Measurements from ENCODE around the gene C18orf32.
A peak's percentile ranks its signal among the peaks of the same experiment; 100 is the strongest.
"Not testable (repeated sequence)": the region's sequence is repeated elsewhere in the genome, so short reads cannot be mapped to it uniquely, and the experiment has no call there.

The C18orf32 gene

DNA sequence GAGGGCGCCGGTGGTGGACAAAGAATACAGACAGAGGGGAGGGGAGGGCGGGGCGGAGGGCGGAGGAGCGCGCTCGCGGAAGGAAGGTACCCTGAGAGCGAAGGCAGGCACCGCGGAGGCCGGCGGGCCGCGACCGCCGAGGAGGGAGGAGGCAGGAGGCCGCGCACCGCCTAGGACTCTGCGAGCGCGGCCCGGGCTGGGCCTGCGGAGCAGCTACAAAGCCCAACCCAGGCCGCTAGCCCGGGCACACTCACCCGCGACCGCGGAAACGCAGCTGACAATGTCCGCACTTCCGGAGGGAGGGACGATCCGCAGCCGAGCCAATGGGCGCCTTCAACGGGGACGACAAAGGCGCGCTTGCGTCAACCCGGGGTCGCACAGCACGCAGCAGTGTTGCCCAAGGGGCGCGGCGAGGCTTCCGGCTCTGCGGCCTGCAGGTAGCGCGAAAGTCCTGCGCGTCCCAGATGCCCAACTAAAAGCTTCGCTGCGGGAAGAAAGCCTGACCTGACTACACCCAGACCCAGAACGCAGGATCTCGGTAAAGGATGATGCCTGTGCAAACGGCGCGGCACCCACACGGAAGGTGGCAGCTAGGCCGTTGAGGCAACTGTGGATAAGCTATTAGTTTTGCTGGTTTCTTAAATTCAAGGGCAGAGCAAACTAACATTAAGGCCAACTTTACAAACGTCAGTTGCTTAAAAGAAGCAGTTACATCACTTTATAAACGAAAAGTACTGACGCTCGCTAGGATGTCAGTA, at the start of gene C18orf32:
TSS of gene C18orf32 (minus strand) at position 282 of the 758 bp plus-strand sequence. CDS start 3,486 bp downstream, outside the sequence.
- DNase-seq (ENCODE audit: low read depth in 4 of 4, low spot score in 1 of 4): peak; percentile 89 to 96 (median 91)

DNA sequence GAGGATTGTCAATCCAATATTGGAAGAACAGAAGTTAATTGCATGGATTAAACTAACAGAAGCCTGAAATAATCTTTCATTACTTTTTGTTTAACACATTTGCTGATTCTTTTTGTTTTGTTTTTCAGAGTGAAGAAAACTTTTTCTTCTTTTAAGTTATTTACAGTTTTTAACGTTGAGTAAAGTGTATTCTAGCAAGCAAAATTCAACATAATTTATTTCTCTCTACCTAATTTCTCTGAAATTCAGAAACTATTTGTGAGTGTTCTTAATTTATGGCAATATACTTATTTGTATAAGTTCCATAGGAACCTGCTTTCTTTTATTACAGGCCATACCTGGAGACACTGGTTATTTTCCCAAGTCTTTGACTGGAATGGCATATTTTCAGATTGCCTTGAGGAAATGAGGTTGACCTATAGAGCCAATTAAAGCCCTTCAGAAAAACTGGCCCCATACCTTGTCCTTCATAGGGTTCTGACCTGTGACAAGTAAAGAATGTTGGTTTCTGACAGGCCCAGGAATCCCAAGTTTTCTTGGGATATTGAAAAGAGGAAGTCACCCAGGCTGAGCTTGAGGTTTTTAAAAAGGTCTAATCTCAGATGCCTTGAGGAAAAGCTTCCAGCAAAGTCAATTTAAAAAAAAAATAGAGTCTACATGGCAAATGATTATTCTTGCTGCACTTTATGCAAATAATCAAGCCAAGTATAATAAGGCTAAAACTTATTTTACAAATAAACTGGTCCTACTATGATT, 48.0 kb upstream of the C18orf32 start:
- DNase-seq (ENCODE audit: low read depth in 4 of 4, low spot score in 1 of 4): no peak

DNA sequence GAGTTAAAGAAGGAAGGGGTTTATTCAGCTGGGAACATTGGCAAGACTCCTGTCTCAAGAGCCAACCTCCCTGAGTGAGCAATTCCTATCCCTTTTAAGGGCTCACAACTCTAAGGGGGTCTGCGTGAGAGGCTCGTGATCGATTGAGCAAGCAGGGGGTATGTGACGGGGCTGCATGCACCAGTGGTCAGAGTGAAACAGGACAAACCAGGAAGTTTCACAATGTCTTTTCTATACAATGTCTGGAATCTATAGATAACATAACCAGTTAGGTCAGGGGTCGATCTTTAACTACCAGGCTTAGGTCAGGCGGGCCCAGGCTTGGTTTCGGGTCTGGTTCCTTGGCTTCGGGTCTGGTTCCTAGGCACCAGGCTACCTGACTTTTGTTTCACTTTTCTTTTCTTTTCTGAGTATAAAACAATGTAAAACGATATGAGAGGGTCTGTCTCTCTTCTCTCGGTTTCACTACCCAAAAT, 44.7 kb upstream of the C18orf32 start:
- no peak for DNase-seq (ENCODE audit: low read depth in 4 of 4, low spot score in 1 of 4)

DNA sequence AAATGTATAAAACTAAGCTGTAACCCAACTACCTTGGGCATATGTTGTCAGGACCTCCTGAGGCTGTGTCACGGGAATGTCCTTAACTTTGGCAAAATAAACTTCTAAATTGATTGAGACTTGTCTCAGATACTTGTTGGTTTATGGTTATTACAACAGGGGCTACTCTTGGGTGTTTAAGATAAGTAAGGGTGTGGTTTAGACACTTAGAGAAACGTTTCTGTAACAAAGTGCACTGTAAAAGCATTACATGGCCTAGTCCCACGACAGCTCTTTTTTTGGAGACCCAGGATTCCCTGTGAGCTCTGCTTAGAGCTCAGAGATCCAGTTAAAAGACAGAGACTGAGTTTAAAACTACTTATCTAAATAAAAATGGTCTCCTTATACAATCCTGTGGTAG, 42.6 kb upstream of the C18orf32 start:
- no peak for DNase-seq (ENCODE audit: low read depth in 4 of 4, low spot score in 1 of 4)

DNA sequence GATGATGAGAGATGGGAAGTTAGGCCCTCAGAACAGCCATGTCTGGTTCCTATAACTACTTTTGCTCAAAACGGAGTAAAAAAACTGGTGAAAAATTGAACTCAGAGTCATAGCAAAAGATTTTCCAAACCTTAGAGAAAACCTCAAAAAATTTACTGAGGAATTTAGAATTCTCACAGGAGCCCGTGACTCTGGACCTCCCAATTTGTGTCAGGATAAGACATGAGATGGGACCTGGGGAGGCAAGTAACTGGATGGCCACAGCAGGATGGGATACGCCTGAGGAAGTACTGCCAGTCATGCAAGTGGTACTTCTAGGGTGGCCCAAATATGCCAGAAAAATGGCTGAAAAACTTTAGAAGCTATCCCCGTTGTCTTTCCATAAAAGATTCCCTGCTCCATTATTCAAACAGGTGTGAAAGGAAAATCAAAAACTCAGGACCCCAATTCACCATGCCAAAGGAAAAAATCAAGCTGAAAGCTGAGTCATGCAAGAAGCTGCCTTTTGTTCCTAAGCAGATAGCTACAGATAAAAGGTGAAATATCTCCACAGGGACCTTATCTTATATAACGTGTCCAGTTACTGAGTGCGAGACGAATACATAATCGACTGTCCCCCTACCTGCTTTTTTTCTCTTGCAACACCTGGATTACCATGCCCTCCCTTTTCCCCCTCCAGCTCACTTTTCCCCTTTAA, 40.7 kb upstream of the C18orf32 start:
- DNase-seq (ENCODE audit: low read depth in 4 of 4, low spot score in 1 of 4): no peak

DNA sequence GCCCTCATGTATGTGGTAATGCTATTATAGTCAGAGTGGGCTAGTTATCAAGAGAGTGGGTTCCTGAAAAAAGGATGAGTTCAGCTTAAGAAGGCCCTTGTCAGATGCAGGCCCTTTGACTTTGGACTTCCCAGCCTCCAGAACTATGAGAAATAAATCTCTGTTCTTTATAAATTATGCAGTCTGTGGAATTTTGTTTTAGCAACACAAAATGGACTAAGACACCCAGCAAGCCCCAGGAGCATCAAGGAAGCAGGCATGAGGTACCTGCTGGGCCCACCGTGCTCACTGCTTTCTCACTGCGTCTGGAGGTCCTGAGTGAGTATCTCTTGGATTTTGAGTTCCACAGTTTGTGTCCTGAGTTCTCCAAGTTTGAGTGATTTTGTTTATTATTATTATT, 38.9 kb upstream of the C18orf32 start:
- no peak for DNase-seq (ENCODE audit: low read depth in 4 of 4, low spot score in 1 of 4)

DNA sequence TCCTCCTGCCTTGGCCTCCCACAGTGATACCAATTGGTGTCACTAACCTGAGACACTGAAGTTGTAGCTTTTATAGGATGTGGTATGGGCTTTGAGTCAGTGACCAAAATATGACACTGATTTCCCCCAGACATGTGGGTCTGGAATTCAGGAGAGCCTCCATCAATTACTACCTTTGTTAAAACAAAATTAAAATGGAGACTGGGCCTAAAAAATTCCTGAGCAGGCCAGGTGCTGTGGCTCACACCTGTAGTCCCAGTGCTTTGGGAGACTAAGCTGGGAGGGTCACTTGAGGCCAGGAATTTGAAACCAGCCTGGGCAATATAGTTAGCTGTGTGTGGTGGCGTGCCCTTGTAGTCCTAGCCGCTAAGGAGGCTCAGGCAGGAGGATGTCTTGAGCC, 37.9 kb upstream of the C18orf32 start:
- DNase-seq (ENCODE audit: low read depth in 4 of 4, low spot score in 1 of 4): no peak

DNA sequence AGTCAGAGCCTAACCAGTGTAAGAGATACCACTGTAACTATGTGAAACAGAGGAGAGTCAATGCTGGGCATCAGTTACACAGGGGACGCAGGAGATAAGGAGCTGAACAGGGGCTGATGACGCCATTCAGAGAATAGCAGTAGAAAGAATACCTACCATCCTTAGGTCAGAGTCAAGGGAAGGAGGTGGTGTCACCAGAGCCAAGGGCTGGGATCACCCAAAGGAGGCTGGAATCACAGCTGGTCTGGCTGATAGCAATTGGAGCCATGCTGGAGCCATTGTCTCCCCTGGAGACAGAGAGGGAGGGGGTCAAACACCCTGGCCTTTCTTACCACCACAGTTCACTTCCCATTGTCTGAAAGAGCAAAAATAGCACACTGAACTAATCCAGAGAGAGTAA, 37.3 kb upstream of the C18orf32 start:
- DNase-seq (ENCODE audit: low read depth in 4 of 4, low spot score in 1 of 4): no peak

DNA sequence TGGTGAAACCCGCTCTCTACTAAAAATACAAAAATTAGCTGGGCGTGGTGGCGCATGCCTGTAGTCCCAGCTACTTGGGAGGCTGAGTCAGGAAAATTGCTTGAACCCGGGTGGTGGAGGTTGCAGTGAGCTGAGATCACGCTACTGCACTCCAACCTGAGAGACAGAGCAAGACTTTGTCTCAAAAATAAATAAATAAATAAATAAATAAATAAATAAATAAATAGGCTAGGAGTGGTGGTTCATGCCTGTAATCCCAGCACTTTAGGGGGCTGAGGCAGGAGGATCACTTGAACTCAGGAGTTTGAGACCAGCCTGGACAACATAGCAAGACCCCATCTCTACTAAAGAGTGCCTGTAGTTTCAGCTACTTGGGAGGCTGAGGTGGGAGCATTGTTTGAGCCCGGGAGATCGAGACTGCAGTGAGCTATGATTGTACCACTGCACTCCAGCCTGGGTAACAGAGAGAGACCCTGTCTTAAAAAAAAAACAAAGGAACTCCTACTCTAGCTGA, 36.6 kb upstream of the C18orf32 start:
- DNase-seq (ENCODE audit: low read depth in 4 of 4, low spot score in 1 of 4): not testable (repeated sequence)

DNA sequence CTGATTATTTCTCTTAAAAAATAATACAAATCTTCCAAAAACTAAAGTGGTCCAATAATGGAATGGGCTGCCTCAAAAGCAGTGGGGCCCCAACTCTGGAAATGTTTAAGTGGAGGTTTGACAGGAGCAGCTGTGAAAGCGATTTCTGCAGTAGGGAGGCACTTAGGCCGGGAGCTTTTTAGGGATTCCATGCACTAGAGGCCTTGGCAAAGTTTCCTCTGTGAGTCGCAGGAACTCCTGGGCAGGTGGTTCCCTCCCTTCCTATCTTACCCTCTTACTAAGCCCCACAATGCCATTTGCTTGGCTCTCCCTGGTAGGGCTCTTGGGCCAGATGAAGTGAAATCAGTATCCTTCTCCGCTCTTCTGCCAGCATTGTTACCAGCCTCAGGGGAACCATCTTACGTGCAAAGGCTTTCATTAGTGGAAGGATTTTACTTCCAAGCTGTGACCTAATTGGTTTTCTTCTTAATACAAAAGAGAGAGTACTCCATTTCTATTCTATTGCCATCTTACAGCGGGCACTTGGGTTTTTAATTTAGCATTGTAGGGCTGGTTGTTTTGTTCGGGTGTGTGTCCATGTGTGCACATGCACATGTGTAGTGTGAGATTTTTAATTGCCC, 34.3 kb upstream of the C18orf32 start:
- DNase-seq (ENCODE audit: low read depth in 4 of 4, low spot score in 1 of 4): no peak

DNA sequence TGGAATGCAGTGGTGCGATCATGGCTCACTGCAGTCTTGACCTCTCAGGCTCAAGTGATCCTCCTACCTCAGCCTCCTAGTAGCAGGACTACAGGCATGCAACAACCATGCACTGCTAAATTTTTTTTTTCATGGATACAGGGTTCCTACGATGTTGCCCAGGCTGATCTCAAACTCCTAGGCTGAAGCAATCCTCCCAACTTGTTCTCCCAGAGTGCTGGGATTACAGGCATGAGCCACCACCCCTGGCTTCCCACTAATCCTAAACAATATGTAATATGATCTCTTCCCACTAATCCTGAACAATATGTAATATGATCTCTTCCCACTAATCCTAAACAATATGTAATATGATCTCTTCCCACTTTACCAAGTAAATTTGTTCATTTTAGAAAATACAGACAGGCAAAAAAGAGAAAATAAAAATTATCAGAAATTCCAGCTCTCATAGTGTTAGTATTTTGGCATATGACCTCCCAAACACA, 33.7 kb upstream of the C18orf32 start:
- DNase-seq (ENCODE audit: low read depth in 4 of 4, low spot score in 1 of 4): no peak

DNA sequence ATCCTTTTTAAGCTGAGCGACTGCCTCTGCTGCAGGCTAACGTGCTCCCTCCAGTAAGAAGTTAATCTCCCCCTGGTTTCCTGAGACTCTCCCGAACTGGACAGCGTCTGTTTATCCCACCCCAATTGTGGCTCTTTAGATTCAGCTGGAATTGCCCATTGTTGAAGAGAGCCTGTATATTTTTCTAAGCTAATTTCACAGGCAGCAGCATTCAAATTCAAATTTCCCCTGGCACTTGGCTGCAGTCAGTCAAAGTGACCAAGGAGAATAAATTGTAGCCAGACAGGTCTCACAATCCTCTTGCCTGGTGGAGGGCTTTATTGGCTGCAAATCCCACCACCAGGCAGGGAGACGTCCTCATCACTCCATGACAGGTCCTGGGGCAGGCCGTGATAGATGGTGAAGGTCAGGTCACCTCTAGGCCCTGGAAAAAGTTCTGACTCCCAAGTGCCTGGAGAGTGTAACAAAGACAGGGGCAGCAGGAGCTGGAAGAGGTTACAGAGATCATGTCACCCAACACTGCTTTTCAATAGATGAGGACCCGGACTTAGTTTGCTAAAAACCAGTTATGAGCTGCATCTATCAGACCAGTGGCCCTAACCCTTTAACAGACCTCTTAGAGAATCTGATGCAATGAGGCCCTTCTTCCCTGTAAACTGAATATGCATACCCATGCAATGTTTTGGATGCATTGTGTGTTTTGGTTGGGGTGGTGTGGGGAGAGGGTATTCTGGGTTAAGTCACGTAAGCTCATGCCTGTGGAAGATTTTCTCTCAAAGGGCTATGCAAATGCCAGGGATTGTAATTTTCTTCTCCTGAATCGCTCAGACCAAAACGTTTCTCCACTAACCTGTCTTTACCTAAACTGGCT, 32.3 kb upstream of the C18orf32 start:
- DNase-seq (ENCODE audit: low read depth in 4 of 4, low spot score in 1 of 4): no peak

DNA sequence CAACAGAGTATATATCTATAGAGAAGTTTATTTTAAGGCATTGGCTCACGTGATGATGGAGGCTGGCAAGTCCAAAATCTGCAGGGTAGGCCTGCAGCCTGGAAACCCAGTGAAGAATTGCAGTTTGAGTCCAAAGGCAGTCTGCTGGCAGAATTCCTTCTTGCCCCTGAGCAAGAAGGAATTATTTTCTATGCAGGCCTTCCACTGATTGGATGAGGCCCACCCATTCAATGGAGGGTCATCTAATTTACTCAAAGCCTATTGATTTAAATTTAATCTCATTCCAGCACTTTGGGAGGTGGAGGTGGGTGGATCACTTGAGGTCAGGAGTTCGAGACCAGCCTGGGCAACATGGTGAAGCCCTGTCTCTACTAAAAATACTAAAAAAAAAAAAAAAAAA, 30.4 kb upstream of the C18orf32 start:
- DNase-seq (ENCODE audit: low read depth in 4 of 4, low spot score in 1 of 4): no peak

DNA sequence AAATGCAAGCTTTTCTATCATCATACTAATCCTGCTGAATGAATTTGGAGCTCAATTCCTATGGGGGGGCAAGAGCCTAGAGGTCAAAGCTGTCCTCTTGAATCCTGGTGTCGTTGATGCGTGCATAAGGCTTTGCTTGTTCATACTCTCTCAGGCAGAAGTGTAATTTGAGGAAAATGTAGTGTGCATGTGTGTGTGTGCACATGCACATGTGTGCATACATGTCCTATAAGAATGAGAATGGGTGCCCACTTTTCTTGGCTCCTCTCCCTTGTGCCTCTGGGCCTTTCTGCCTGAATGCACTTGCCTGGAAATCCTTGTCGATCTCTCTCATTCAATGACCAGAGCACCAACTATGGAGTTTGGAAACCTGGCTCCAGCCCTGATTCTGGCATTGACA, 28.5 kb upstream of the C18orf32 start:
- no peak for DNase-seq (ENCODE audit: low read depth in 4 of 4, low spot score in 1 of 4)

DNA sequence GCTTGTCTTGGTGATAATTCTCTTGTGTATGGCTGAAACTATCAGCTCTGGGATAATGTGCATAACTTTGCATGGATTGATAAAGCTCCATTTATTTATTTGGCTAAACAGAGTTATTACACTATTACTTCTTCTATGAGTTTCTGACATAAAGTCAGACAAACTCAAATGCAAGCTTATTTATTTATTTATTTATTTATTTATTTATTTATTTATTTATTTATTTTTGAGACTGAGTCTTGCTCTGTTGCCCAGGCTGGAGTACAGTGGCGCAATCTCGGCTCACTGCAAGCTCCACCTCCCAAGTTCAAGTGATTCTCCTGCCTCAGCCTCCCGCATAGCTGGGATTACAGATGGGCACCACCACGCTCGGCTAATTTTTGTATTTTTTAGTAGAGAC, 28.0 kb upstream of the C18orf32 start:
- DNase-seq (ENCODE audit: low read depth in 4 of 4, low spot score in 1 of 4): not testable (repeated sequence)

DNA sequence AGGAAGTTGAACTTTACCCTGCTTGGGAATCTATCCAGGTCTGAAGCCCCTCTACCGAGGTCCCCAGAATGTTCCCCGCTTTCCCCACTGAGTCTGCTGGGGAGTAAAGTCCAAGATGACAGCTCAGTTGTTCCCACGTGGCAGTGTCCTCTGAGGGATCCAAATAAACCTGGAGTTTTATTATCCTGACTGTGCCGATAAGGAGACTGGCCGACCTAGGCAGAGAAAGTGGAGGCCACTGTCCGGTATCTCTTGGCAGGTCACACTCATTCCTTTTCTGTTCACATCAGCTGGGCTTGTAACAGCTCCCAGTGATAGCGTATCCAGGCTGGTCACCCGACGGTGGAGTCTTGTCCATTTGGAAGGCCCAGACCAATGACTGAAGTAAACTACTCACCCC, 27.5 kb upstream of the C18orf32 start:
- DNase-seq (ENCODE audit: low read depth in 4 of 4, low spot score in 1 of 4): no peak

DNA sequence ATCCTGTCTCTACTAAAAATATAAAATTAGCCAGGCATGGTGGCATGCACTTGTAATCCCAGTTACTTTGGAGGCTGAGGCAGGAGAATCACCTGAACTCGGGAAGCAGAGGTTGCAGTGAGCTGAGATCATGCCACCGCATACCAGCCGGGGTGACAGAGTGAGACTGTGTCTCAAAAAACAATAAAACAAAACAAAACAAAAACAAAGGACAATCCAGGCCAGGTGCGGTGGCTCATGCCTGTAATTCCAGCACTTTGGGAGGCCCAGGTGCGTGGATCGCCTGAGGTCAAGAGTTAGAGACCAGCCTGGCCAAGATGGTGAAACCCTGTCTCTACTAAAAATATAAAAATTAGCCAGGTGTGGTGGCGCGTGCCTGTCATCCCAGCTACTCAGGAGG, 25.8 kb upstream of the C18orf32 start:
- not testable (repeated sequence) for DNase-seq (ENCODE audit: low read depth in 4 of 4, low spot score in 1 of 4)

DNA sequence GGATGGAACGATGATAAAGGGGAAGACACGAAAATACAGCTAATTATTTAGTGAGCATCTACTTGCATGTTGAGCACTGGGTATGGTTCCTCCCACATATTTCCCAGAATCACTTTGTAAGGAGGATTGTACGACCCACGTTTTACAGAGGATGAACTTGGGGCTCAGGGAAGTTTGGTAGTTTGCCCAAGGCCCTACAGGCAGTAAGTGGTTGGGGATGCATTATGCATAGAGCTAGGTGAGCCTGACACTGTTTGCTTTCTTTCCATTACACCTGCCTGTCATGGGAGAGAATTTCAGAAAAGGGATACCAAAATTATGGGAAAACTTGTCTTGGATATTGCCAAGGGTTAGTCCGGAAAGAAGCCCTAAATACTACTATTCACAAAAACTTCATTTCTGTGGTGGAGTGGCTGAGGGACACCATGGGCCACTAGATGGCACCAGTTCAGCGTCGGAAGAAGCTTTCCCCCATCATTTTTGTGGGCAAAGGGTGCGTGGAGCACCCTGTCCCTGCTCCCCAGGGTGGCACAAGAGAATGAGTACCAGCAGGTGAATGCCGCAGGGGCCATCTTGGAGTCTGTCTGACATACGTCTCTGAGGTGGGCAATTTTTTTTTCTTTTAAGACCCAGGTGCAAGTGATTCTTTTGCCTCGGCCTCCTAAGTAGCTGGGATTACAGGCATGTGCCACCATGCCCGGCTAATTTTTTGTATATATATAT, 23.5 kb upstream of the C18orf32 start:
- DNase-seq (ENCODE audit: low read depth in 4 of 4, low spot score in 1 of 4): peak in 2 of 4 experiments; percentile 25 to 29

DNA sequence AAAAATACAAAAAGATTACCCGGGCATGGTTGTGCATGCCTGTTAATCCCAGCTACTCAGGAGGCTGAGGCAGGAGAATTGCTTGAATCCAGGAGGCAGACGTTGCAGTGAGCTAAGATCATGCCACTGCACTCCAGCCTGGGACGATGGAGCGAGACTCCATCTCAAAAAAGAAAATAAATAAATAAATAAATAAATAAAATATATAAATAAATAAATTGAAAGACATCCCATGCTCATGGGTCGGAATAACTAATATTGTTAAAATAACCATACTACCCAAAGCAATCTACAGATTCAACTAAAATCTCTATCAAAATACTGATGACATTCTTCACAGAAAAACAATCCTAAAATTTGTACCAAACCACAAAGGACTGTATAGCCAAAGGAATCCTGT, 19.4 kb upstream of the C18orf32 start:
- not testable (repeated sequence) for DNase-seq (ENCODE audit: low read depth in 4 of 4, low spot score in 1 of 4)
